H1 (cell line): ENCODE results near the gene ERO1B. TPM values are rescaled to one million over a fixed set of nuclear protein-coding genes. Genes with fewer than 3 reads are reported as not detected.

ENCODE experiments used
- CTCF ChIA-PET: fragments of 300-600 bp; sonication (Branson Sonifier 250); formaldehyde crosslinking; loops from one replicate; lab custom pipeline; 2021; ENCODE audit not compliant: partially characterized antibody; lab: Charles Lee
- POLR2A ChIA-PET: fragments of 300-600 bp; sonication (Branson Sonifier 250); formaldehyde crosslinking; loops from one replicate; lab custom pipeline; 2021; ENCODE audit warnings: inconsistent platforms; ENCODE audit not compliant: partially characterized antibody; lab: Charles Lee
- DNase-seq, 2 experiments: peaks; one replicate each; pipeline versions ENCODE4 v3.0.0 to v3.0.0-alpha.2; 2010 to 2022; ENCODE audit warnings: low spot score in 2 of 2, low read depth in 1 of 2, mixed read lengths in 1 of 2
- FAIRE-seq: peaks from 2 replicates; lab custom pipeline; 2011; peaks lifted over from hg19 to GRCh38; lab: Jason Lieb, UNC
- H2AFZ ChIP-seq: 2 replicates; pipeline ENCODE4 v1.8.1; 2012; ENCODE audit warnings: low read length, inconsistent platforms
- H2AK5ac ChIP-seq: 2 replicates; pipeline ENCODE4 v1.6.1; 2013; ENCODE audit warnings: low read depth, low read length
- H2BK120ac ChIP-seq: replicated peaks from 2 replicates; pipeline ENCODE3; 2013; ENCODE audit warnings: low read depth, low read length, inconsistent platforms
- H2BK12ac ChIP-seq: 2 replicates; pipeline ENCODE4 v1.6.1; 2013; ENCODE audit warnings: low read depth, low read length
- H2BK15ac ChIP-seq: 2 replicates; pipeline ENCODE4 v1.6.1; 2013; ENCODE audit warnings: low read length
- H2BK20ac ChIP-seq: 2 replicates; pipeline ENCODE4 v1.6.1; 2013; ENCODE audit warnings: low read length
- H2BK5ac ChIP-seq: 2 replicates; pipeline ENCODE4 v1.6.1; 2013; ENCODE audit warnings: low read depth, low read length
- H3K14ac ChIP-seq: 2 replicates; pipeline ENCODE4 v1.6.1; 2013; ENCODE audit warnings: inconsistent platforms; ENCODE audit not compliant: insufficient read length
- H3K18ac ChIP-seq: 2 replicates; pipeline ENCODE4 v1.6.1; 2013; ENCODE audit warnings: low read length; ENCODE audit errors: extremely low read depth
- H3K23ac ChIP-seq: 2 replicates; pipeline ENCODE4 v1.6.1; 2013; ENCODE audit warnings: inconsistent platforms; ENCODE audit not compliant: insufficient read length
- H3K23me2 ChIP-seq: 2 replicates; pipeline ENCODE4 v1.6.1; 2013; ENCODE audit warnings: low read depth, low read length
- H3K27ac ChIP-seq: 2 replicates; pipeline ENCODE4 v1.6.1; 2011; ENCODE audit warnings: low read depth, low read length, inconsistent platforms
- H3K27me3 ChIP-seq, 4 experiments: replicated peaks in 1 of 4; 1 replicate in 1 of 4; 2 replicates in 3 of 4; pipeline versions ENCODE4 v1.6.1 to v1.8.1; 2011 to 2013; ENCODE audit warnings: low read length in 3 of 4, mild to moderate bottlenecking in 3 of 4, inconsistent platforms in 2 of 4, mixed read lengths in 2 of 4, moderate library complexity in 1 of 4; ENCODE audit not compliant: control insufficient read depth in 3 of 4, insufficient read depth in 3 of 4; ENCODE audit errors: extremely low read depth in 1 of 4
- H3K36me3 ChIP-seq, 4 experiments: 2 replicates each; pipeline versions ENCODE4 v1.6.1 to v1.8.1; 2011 to 2013; ENCODE audit warnings: mild to moderate bottlenecking in 4 of 4, low read length in 3 of 4, moderate library complexity in 2 of 4, control low read depth in 1 of 4, inconsistent platforms in 1 of 4; ENCODE audit not compliant: insufficient read depth in 4 of 4, control insufficient read depth in 2 of 4
- H3K4ac ChIP-seq: replicated peaks from 2 replicates; pipeline ENCODE3; 2013; ENCODE audit warnings: low read length, low read depth, mixed read lengths, inconsistent platforms; ENCODE audit not compliant: insufficient read length
- H3K4me1 ChIP-seq, 4 experiments: replicated peaks in 1 of 4; 1 replicate in 1 of 4; 2 replicates in 3 of 4; pipeline versions ENCODE4 v1.6.1 to v1.8.1; 2011 to 2013; ENCODE audit warnings: low read length in 3 of 4, inconsistent platforms in 2 of 4, mixed read lengths in 1 of 4; ENCODE audit not compliant: insufficient read depth in 4 of 4, control insufficient read depth in 3 of 4
- H3K4me2 ChIP-seq, 2 experiments: 2 replicates each; pipeline versions ENCODE4 v1.6.1 to v1.8.1; 2011 to 2013; ENCODE audit warnings: low read depth in 2 of 2, low read length in 2 of 2, control low read depth in 1 of 2, inconsistent platforms in 1 of 2, mild to moderate bottlenecking in 1 of 2; ENCODE audit not compliant: insufficient read depth in 1 of 2
- H3K4me3 ChIP-seq, 4 experiments: fragments of 200-600, 300-600 bp in 1 of 4; sonication (generic), shearing (Covaris generic), sonication (Bioruptor Twin) in 1 of 4; 2 replicates each; pipeline versions ENCODE4 v1.5.1 to v1.8.1; 2011 to 2016; ENCODE audit warnings: low read length in 4 of 4, low read depth in 3 of 4, control low read depth in 2 of 4, inconsistent platforms in 2 of 4, mild to moderate bottlenecking in 2 of 4, mixed read lengths in 1 of 4, moderate library complexity in 1 of 4; ENCODE audit not compliant: insufficient read depth in 2 of 4; ENCODE audit errors: extremely low read depth in 1 of 4
- H3K56ac ChIP-seq: replicated peaks from 2 replicates; pipeline ENCODE3; 2013; ENCODE audit warnings: low read depth, mild to moderate bottlenecking, mixed read lengths, low read length, inconsistent platforms; ENCODE audit not compliant: insufficient read length
- H3K79me1 ChIP-seq: 2 replicates; pipeline ENCODE4 v1.6.1; 2013; ENCODE audit warnings: low read depth, low read length, control low read depth
- H3K79me2 ChIP-seq, 2 experiments: 2 replicates each; pipeline versions ENCODE4 v1.6.1 to v1.8.1; 2012 to 2013; ENCODE audit warnings: low read length in 2 of 2, mild to moderate bottlenecking in 2 of 2, inconsistent platforms in 1 of 2; ENCODE audit not compliant: insufficient read depth in 2 of 2, control insufficient read depth in 1 of 2
- H3K9ac ChIP-seq, 4 experiments: replicated peaks in 1 of 4; 1 replicate in 1 of 4; 2 replicates in 3 of 4; pipeline versions ENCODE4 v1.6.1 to v1.8.1; 2011 to 2013; ENCODE audit warnings: low read depth in 3 of 4, low read length in 3 of 4, control low read depth in 2 of 4, mild to moderate bottlenecking in 2 of 4, moderate library complexity in 2 of 4, inconsistent platforms in 1 of 4; ENCODE audit errors: extremely low read depth in 1 of 4
- H3K9me3 ChIP-seq, 2 experiments: 2 replicates each; pipeline versions ENCODE4 v1.6.1 to v1.8.1; 2012 to 2013; ENCODE audit warnings: mild to moderate bottlenecking in 2 of 2, moderate library complexity in 2 of 2, control low read depth in 1 of 2, inconsistent platforms in 1 of 2, low read depth in 1 of 2, low read length in 1 of 2, mixed read lengths in 1 of 2; ENCODE audit not compliant: insufficient read depth in 2 of 2
- H4K20me1 ChIP-seq, 2 experiments: replicated peaks in 1 of 2; 2 replicates each; pipeline versions ENCODE3 to v1.8.1; 2011 to 2013; ENCODE audit warnings: inconsistent platforms in 2 of 2, low read length in 2 of 2, mild to moderate bottlenecking in 1 of 2; ENCODE audit not compliant: insufficient read depth in 2 of 2, control insufficient read depth in 1 of 2
- H4K5ac ChIP-seq: 2 replicates; pipeline ENCODE4 v1.6.1; 2013; ENCODE audit warnings: low read length, low read depth, mixed read lengths, inconsistent platforms; ENCODE audit not compliant: insufficient read length
- H4K8ac ChIP-seq: 2 replicates; pipeline ENCODE4 v1.8.0; 2013; ENCODE audit warnings: mild to moderate bottlenecking, moderate library complexity, low read length, inconsistent platforms; ENCODE audit not compliant: insufficient read depth; ENCODE audit errors: extremely low read depth
- H4K91ac ChIP-seq: replicated peaks from 2 replicates; pipeline ENCODE3; 2013; ENCODE audit warnings: low read length, mixed read lengths, inconsistent platforms; ENCODE audit not compliant: insufficient read length
- ASH2L ChIP-seq: fragments of 200-600, 300-600 bp; sonication (generic); IDR thresholded peaks from one replicate; pipeline ENCODE4 v1.7.1; 2017; ENCODE audit warnings: low read length
- BACH1 ChIP-seq: IDR thresholded peaks from 2 replicates; pipeline ENCODE4 v1.6.1; 2012; ENCODE audit warnings: low read length, improper control_type of control experiment
- FOSL1 ChIP-seq: IDR thresholded peaks from 2 replicates; pipeline ENCODE4 v1.6.1; 2011; ENCODE audit warnings: mild to moderate bottlenecking, low read depth, low read length, moderate library complexity; ENCODE audit not compliant: insufficient read depth
- GTF2F1 ChIP-seq: IDR thresholded peaks from 2 replicates; pipeline ENCODE4 v1.6.1; 2012; ENCODE audit warnings: low read depth, low read length, improper control_type of control experiment, borderline replicate concordance
- PHF8 ChIP-seq: fragments of 200-600 bp; sonication (generic); conservative IDR thresholded peaks from 2 replicates; pipeline ENCODE4 v1.7.1; 2012; ENCODE audit warnings: low read depth, mild to moderate bottlenecking, inconsistent platforms, low read length, moderate library complexity
- RAD21 ChIP-seq, 2 experiments: IDR thresholded peaks in 1 of 2; conservative IDR thresholded peaks in 1 of 2; 2 replicates each; pipeline ENCODE4 v1.6.1; 2011; ENCODE audit warnings: low read depth in 2 of 2, low read length in 2 of 2, improper control_type of control experiment in 1 of 2, inconsistent platforms in 1 of 2, mild to moderate bottlenecking in 1 of 2, moderate library complexity in 1 of 2
- RNF2 ChIP-seq: fragments of 200-900, 300-1000 bp; sonication (generic); IDR thresholded peaks from 2 replicates; pipeline ENCODE4 v1.7.1; 2016; ENCODE audit warnings: borderline replicate concordance, low read depth, mild to moderate bottlenecking, antibody characterized with exemption, low read length; ENCODE audit not compliant: poor library complexity, severe bottlenecking; ENCODE audit errors: missing control alignments
- SRF ChIP-seq: IDR thresholded peaks from 2 replicates; pipeline ENCODE4 v1.6.1; 2011; ENCODE audit warnings: mild to moderate bottlenecking, low read depth, low read length, moderate library complexity
- TCF12 ChIP-seq: IDR thresholded peaks from 2 replicates; pipeline ENCODE4 v1.6.1; 2011; ENCODE audit warnings: low read depth, mild to moderate bottlenecking, low read length
- polyA plus RNA-seq, 7 experiments: library from polyadenylated mRNA; depleted of rRNA in 3 of 7; stranded (reverse) in 5 of 7; unstranded in 2 of 7; fragments of >200 nt in 5 of 7; fragments of 200-250 nt in 2 of 7; gene quantifications; 1 replicate in 5 of 7; 2 replicates in 1 of 7; 4 replicates in 1 of 7; pipeline versions ENCODE4 v1.2.1 to v1.2.3, GENCODE V29; 2011 to 2013; ENCODE audit warnings: missing spikeins in 2 of 7, mixed read lengths in 2 of 7
- total RNA-seq: library from RNA; stranded (reverse); fragmentation: NEBNext Ultra II Directional; extraction: Animal tissue kit (Norgen Biotek cat#: 25700); gene quantifications from 2 replicates; pipeline ENCODE4 v1.2.1, GENCODE V29; 2021
- TF ChIP-seq, protein P1 (sequence below): IDR thresholded peaks from 2 replicates; pipeline ENCODE4 v1.6.1; 2012; ENCODE audit warnings: low read length, inconsistent platforms

Gene ERO1B
- total and polyA plus RNA-seq, 2 of the 8 experiments (the other 6 are each of a cell fraction or from before 2014, with no cell fraction given) = 0.74 to 5.6 TPM

DNA sequence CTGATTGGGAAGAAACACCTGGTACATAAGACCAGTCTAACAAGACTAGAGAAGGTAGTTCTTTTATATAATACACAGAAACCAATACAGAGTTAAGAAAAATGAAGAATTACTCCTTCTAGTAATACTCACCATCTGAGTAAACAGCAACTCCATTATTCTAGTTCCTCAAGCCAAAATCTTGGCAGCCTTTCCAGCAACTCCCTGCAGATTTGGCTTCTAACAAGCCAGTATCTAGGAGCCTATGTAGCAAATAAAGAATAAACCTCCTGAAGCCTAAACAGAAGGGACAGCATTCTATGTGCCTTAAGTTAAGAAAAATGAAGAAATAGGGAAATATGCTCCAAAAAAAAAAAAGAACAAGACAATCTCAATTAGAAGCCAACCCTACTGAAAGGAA, 24.5 kb downstream of the ERO1B start:
- no peaks in the 10 kb centered on the region for H4K20me1 ChIP-seq
- no peak overlapping the region for H3K23ac ChIP-seq
- H3K27ac ChIP-seq = no peak overlapping the region
- no peak overlapping the region for H3K14ac ChIP-seq
- H3K56ac ChIP-seq = no peak overlapping the region
- peaks cover 0 to 2% (median 0%) of the 10 kb centered on the region in 4 experiments; a peak in 1 of 8 replicates for H3K36me3 ChIP-seq
- no peak overlapping the region for H2BK5ac ChIP-seq
- H3K27me3 ChIP-seq = no peaks in the 10 kb centered on the region; a peak in 1 of 7 replicates
- H3K4me3 ChIP-seq = no peak overlapping the region
- DNase-seq (no peak), FAIRE-seq (no peak)
- no peak overlapping the region for H4K91ac ChIP-seq
- no peaks in the 10 kb centered on the region for H3K23me2 ChIP-seq
- H3K4me2 ChIP-seq = no peak overlapping the region
- ChIA-PET CTCF (no interaction called here), POLR2A (no interaction called here)
- no peak overlapping the region for H2BK12ac ChIP-seq
- no peak overlapping the region for H2AK5ac ChIP-seq
- H2BK20ac ChIP-seq = no peak overlapping the region
- H3K4ac ChIP-seq = no peak overlapping the region
- H3K9me3 ChIP-seq = peaks cover 3% of the 10 kb centered on the region in 2 experiments; a peak in 1 of 4 replicates
- no peak overlapping the region for H3K18ac ChIP-seq
- no peak overlapping the region for H2AFZ ChIP-seq
- H3K79me1 ChIP-seq = no peaks in the 10 kb centered on the region
- no peak overlapping the region for H4K8ac ChIP-seq
- H4K5ac ChIP-seq = no peak overlapping the region
- H3K9ac ChIP-seq = no peak overlapping the region
- H3K4me1 ChIP-seq = no peaks in the 10 kb centered on the region
- no peaks in the 10 kb centered on the region for H3K79me2 ChIP-seq
- H2BK120ac ChIP-seq = no peak overlapping the region
- H2BK15ac ChIP-seq = no peak overlapping the region
- TF ChIP-seq BACH1 (no peak), PHF8 (no peak), SRF (no peak), FOSL1 (no peak), RNF2 (no peak), TCF12 (no peak), RAD21 (IDR thresholded peaks at IDR 0.05 in 1 of 2, conservative IDR thresholded peaks at IDR 0.05 in 1 of 2; ENCODE audit: low read depth in 2 of 2, low read length in 2 of 2) (no peak), ASH2L (no peak), GTF2F1 (no peak)
- TF ChIP-seq, protein P1, sequence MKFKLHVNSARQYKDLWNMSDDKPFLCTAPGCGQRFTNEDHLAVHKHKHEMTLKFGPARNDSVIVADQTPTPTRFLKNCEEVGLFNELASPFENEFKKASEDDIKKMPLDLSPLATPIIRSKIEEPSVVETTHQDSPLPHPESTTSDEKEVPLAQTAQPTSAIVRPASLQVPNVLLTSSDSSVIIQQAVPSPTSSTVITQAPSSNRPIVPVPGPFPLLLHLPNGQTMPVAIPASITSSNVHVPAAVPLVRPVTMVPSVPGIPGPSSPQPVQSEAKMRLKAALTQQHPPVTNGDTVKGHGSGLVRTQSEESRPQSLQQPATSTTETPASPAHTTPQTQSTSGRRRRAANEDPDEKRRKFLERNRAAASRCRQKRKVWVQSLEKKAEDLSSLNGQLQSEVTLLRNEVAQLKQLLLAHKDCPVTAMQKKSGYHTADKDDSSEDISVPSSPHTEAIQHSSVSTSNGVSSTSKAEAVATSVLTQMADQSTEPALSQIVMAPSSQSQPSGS = no peak
